GM18861 (cell line): ENCODE data around the gene RARRES2.
"Not testable (repeated sequence)": the region's sequence is repeated elsewhere in the genome, so short reads cannot be mapped to it uniquely, and the experiment has no call there.

Experiments
- ATAC-seq: cut with Tn5 transposase; IDR thresholded peaks from one replicate; pipeline ENCODE4 v1.9.1; 2021; ENCODE audit not compliant: unreplicated experiment

Gene RARRES2

DNA sequence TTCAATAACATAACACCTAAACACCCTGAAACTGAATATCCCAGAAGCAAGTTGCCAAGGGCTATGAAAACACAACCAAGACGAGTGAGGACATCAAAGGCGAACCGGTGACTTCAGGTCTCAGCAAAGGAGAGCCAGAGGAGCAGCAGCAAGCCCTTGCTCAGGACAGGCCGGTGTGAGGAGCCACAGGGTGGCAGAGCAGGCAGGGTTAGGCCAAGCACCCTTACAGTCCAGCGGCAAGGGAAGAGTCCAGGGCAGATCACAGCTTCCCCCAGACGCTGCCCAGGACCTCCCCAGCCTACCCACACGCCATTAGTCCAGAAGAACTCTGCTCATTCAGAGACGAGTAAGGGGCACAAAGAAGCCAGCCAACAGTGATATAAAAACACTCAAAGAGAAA lies 45.8 kb downstream of the RARRES2 start:
- not testable (repeated sequence) for ATAC-seq

DNA sequence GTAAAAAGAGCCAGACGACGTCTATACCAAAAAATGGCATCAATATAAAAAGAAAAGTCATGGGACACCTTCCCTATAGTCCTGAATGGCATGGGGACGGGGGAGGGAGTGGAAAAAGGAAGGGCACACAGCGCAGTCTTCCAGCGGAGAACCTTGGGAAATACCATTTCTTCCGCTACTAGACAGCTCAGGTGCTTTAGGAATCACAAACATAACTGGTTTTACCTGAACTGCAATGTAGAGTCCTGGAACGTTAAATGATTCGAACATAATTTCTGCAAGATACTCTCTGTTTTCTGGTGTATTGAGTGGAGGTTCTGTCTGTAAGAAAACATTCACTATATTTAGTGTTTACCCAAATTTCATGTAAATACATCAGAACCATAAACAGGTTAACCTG lies 46.4 kb downstream of the RARRES2 start:
- not testable (repeated sequence) for ATAC-seq

DNA sequence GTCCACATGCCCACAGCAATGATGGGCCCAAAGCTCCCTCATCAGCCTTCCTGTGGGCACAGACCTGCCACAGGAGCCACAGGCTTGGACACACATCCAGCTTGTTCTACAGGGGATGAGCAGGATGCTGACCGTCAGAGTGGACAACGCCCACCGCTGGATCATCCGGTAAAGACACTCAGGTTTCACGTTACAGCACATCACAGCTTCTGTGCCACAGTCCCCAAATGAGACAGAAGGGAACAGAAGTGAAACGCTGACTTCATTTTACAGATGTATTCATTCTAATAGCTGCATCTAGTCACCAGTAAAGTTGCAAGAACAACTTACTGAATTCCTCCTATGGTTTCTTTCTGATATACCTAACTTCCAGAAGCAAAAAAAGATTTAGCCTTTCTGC lies 51.1 kb downstream of the RARRES2 start:
- ATAC-seq: not testable (repeated sequence)

DNA sequence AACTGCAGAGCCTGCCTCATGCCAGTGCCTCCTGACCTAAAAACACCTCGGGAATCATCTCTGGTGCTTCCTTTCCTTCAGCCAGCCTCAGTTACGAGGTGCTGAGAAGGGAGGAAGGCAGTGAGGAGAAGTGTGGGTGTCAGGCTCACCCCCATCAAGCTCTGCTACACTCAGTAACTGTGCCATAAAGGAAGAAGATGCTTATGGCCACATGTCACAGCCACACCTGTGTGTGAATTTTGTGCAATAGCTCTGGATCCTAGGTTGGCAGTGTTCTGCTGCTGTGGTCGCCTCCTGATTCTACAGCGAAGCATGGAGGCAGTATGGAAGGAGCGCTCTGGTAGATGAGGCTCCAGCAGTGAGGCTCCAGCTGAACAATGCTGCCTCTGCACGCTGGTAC lies 52.6 kb downstream of the RARRES2 start:
- not testable (repeated sequence) for ATAC-seq
